ENCODE measurements around the gene DMRT1. TPM values are rescaled to one million over a fixed set of nuclear protein-coding genes. Genes with fewer than 3 reads are reported as not detected.

The DMRT1 gene
- total RNA-seq, 1 experiment from 2014 or later: not detected

- H3K9me3 Mint-ChIP-seq: peaks cover 39% of the 10 kb centered on the region
- ChIA-PET CTCF (no interaction called here), POLR2A (no interaction called here)
- peaks cover 50% of the 10 kb centered on the region for H3K27me3 Mint-ChIP-seq (ENCODE audit: low read depth)
- no peak for DNase-seq (ENCODE audit: low spot score)
- H3K4me1 Mint-ChIP-seq: no peaks in the 10 kb centered on the region
- H3K36me3 Mint-ChIP-seq: peaks cover 20% of the 10 kb centered on the region
- no peak overlapping the region for H3K27ac Mint-ChIP-seq
- TF ChIP-seq CTCF (IDR thresholded peaks at IDR 0.05) (no peak), EMX1 (CRISPR knock-in tag; IDR thresholded peaks at IDR 0.05) (no peak), ARID4B (CRISPR knock-in tag; IDR thresholded peaks at IDR 0.05; ENCODE audit: borderline replicate concordance) (no peak), IRF1 (CRISPR knock-in tag; IDR thresholded peaks at IDR 0.05) (no peak), ZSCAN18 (CRISPR knock-in tag; IDR thresholded peaks at IDR 0.05) (no peak)
- no peak for ATAC-seq
- no peak overlapping the region for H3K4me3 Mint-ChIP-seq
These were observed 153.7 kb downstream of the DMRT1 start for GRCh38 chr9:995192-995591.

GRCh38 chr9:995781-996180, 154.3 kb downstream of the DMRT1 start:
- DNase-seq (ENCODE audit: low spot score) (no peak), ATAC-seq (no peak)
- CTCF ChIA-PET: no interaction called here
- peaks cover 22% of the 10 kb centered on the region for H3K36me3 Mint-ChIP-seq
- no peak overlapping the region for H3K4me3 Mint-ChIP-seq
- peaks cover 44% of the 10 kb centered on the region for H3K27me3 Mint-ChIP-seq (ENCODE audit: low read depth)
- H3K27ac Mint-ChIP-seq: no peak overlapping the region
- H3K9me3 Mint-ChIP-seq: peaks cover 44% of the 10 kb centered on the region
- no peak for TF ChIP-seq CBFB (CRISPR knock-in tag; IDR thresholded peaks at IDR 0.05; ENCODE audit: low read depth)
- TF ChIP-seq ZNF416 (CRISPR knock-in tag; IDR thresholded peaks at IDR 0.05): no peak
- TF ChIP-seq ZNF425 (CRISPR knock-in tag; conservative IDR thresholded peaks at IDR 0.05): no peak
- no peak for TF ChIP-seq GRHL2 (CRISPR knock-in tag; IDR thresholded peaks at IDR 0.05; ENCODE audit: insufficient replicate concordance, severe bottlenecking)
- TF ChIP-seq NFE2L1 (CRISPR knock-in tag; IDR thresholded peaks at IDR 0.05): no peak
- TF ChIP-seq ERG (CRISPR knock-in tag; IDR thresholded peaks at IDR 0.05): no peak
- POLR2A ChIA-PET: no interaction called here
- no peaks in the 10 kb centered on the region for H3K4me1 Mint-ChIP-seq
